Measurements from ENCODE around the gene CCDC13. TPM values are rescaled to one million over a fixed set of nuclear protein-coding genes. Genes with fewer than 3 reads are reported as not detected.

Gene CCDC13, protein sequence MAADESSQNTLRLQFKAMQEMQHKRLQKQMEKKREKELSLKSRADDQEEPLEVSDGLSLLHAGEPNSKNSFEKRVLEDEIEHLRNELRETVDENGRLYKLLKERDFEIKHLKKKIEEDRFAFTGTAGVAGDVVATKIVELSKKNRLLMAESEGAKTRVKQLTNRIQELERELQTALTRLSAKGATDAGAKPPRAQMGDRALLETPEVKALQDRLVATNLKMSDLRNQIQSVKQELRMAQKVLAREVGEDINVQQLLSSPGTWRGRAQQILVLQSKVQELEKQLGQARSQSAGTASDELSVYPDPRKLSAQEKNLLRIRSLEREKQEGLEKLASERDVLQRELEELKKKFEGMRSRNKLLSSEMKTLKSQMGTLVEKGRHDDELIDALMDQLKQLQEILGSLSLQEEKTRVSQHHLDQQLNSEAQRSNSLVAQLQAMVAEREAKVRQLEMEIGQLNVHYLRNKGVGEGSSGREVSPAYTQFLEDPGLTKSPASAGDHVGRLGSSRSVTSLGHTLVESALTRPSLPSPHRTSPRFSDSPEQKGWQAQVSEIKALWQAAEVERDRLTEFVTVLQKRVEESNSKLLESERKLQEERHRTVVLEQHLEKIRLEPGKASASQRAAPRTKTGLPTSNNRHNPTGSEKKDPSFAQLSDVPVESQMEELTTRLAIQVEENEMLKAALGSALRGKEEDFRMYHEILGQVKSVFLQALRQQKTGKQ
- 0.81 and 1.0 TPM in 2 replicates for polyA plus RNA-seq (2013)

DNA sequence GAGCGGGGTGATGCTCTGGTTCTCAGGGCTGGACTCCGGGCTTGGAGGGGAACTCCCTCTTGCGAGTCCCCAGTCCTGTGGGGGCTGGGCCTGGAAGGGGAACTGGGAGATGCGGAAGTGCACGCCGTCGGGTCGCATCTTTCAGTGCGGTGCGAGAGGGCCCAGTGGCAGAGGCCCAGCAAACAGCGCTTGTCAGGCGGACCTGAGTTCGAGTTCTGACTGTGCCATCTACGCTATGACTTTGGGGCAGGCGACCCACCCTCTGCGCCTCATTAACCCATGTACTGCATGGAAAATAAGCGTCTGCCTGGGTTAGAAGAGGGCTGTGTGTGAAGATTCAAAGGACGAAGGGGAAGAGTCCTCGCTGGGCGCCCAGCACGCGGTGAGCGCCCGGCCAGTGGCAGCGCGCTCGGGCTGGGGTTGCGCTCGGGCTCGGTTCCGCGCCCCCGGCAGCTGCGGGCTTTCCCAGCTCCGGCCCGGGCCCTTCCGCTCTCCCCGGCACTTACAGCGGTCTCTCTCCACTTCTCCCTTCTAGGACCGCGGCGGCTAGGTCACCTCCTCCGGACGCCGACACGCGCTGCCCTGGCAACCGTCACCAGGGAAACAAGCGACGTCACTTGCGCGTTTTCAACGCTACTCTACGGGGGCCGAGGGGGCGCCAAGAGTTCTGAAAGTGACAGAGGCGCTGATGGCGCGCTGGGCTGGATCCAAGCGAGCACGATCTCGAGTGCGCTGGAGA, at the start of gene CCDC13:
TSS of gene CCDC13 (minus strand) at position 584 of the 739 bp plus-strand sequence. CDS start 14,908 bp downstream, outside the sequence.
- Histone ChIP-seq H3K9ac (ENCODE audit: low read length) (no peak within 1 kb of the TSS), H3K9me3 (ENCODE audit: insufficient read depth, low read depth, low read length) (peaks cover 2% of the 10 kb centered on the region), H4K91ac (ENCODE audit: low read depth, low read length) (no peak within 1 kb of the TSS), H3K27ac (ENCODE audit: low read depth, low read length) (no peak within 1 kb of the TSS), H3K4me3 (ENCODE audit: low read depth, low read length) (peak within 1 kb of the TSS; percentile 61), H3K27me3 (ENCODE audit: insufficient read depth, low read length) (no peaks in the 10 kb centered on the region), H2AK5ac (ENCODE audit: low read length) (no peak within 1 kb of the TSS), H2BK120ac (ENCODE audit: insufficient read depth, low read length, poor library complexity) (no peak within 1 kb of the TSS), H3K4me1 (ENCODE audit: control insufficient read depth in 1 of 2, insufficient read depth in 2 of 2, low read length in 2 of 2) (peaks cover 3 to 4% of the 10 kb centered on the region in 2 experiments), H2BK12ac (ENCODE audit: low read length) (no peak within 1 kb of the TSS), H3K79me1 (ENCODE audit: low read length) (no peaks in the 10 kb centered on the region), H3K36me3 (ENCODE audit: control insufficient read depth in 1 of 2, insufficient read depth in 2 of 2, low read length in 2 of 2) (no peaks in the 10 kb centered on the region), H3K79me2 (ENCODE audit: control insufficient read depth, insufficient read depth, low read length, poor library complexity) (no peaks in the 10 kb centered on the region), H3K14ac (ENCODE audit: low read length) (no peak within 1 kb of the TSS), H3K4ac (ENCODE audit: low read depth, low read length) (no peak within 1 kb of the TSS), H3K18ac (ENCODE audit: low read length) (no peak within 1 kb of the TSS), H2BK5ac (ENCODE audit: low read depth, low read length, poor library complexity) (no peak within 1 kb of the TSS), H4K8ac (ENCODE audit: low read depth, low read length) (peak within 1 kb of the TSS; percentile 7), H3K4me2 (ENCODE audit: low read length) (peak within 1 kb of the TSS; percentile 79), H2AFZ (ENCODE audit: insufficient read depth, low read length, poor library complexity) (peak within 1 kb of the TSS; percentile 14), H4K12ac (ENCODE audit: low read depth, low read length) (no peak within 1 kb of the TSS), H3K23ac (ENCODE audit: low read length) (no peak within 1 kb of the TSS)
- peak; percentile 87 to 95 for DNase-seq
- no CpG with 5 or more reads among the region's 63 CpGs for WGBS (ENCODE audit: extremely low coverage, insufficient coverage, insufficient read length)

DNA sequence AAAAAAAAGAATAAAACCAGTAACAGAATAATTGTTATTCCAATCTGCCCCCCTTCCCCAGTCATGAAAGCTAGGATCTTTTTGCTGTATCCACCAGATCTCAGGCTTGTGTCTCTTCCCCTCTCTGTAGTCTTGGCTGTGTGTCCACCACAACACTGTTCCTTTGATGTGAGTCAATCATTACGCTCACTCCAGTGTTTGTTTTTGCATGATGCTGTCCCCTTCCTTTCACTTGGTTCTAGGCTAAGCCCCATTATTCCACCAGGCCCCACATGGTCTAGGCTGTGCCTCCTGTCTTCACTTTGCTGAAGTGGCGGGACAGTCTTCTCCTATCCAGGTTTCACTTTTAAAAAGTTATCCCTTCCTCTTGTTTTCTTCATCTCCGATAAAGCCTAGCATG, 49.8 kb upstream of the CCDC13 start:
- Histone ChIP-seq H4K91ac (ENCODE audit: low read depth, low read length) (peak overlapping the region; percentile 40), H3K14ac (ENCODE audit: low read length) (no peak overlapping the region), H2AFZ (ENCODE audit: insufficient read depth, low read length, poor library complexity) (no peak overlapping the region), H3K4ac (ENCODE audit: low read depth, low read length) (peak overlapping the region; percentile 49), H3K79me2 (ENCODE audit: control insufficient read depth, insufficient read depth, low read length, poor library complexity) (no peaks in the 10 kb centered on the region), H4K8ac (ENCODE audit: low read depth, low read length) (no peak overlapping the region), H3K4me1 (ENCODE audit: control insufficient read depth in 1 of 2, insufficient read depth in 2 of 2, low read length in 2 of 2) (peaks cover 3 to 7% of the 10 kb centered on the region in 2 experiments), H3K9ac (ENCODE audit: low read length) (no peak overlapping the region), H2BK120ac (ENCODE audit: insufficient read depth, low read length, poor library complexity) (no peak overlapping the region), H3K36me3 (ENCODE audit: control insufficient read depth in 1 of 2, insufficient read depth in 2 of 2, low read length in 2 of 2) (peaks cover 3 to 9% of the 10 kb centered on the region in 2 experiments), H3K4me3 (ENCODE audit: low read depth, low read length) (no peak overlapping the region), H2BK12ac (ENCODE audit: low read length) (peak overlapping the region; percentile 13), H3K9me3 (ENCODE audit: insufficient read depth, low read depth, low read length) (no peaks in the 10 kb centered on the region), H3K27ac (ENCODE audit: low read depth, low read length) (peak overlapping the region; percentile 45), H4K12ac (ENCODE audit: low read depth, low read length) (no peak overlapping the region), H2BK5ac (ENCODE audit: low read depth, low read length, poor library complexity) (peak overlapping the region; percentile 81), H3K4me2 (ENCODE audit: low read length) (no peak overlapping the region), H3K27me3 (ENCODE audit: insufficient read depth, low read length) (no peaks in the 10 kb centered on the region), H3K79me1 (ENCODE audit: low read length) (peaks cover 2% of the 10 kb centered on the region), H3K23ac (ENCODE audit: low read length) (no peak overlapping the region), H2AK5ac (ENCODE audit: low read length) (no peak overlapping the region), H3K18ac (ENCODE audit: low read length) (no peak overlapping the region)
- no peak for DNase-seq
- no CpG with 5 or more reads among the region's 3 CpGs for WGBS (ENCODE audit: extremely low coverage, insufficient coverage, insufficient read length)

DNA sequence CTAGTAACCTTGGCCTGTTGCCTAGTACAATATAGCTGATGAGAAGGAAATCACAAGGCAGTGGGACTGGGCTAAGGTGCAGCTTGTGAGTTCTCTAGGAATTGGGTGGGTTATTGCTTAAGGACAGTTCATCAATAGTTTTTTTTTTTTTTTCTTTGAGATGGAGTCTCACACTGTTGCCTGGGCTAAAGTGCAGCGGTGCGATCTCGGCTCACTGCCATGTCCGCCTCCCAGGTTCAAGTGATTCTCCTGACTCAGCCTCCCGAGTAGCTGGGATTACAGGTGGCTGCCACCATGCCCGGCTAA, 47.6 kb upstream of the CCDC13 start:
- Histone ChIP-seq H3K18ac (ENCODE audit: low read length) (no peak overlapping the region), H3K23ac (ENCODE audit: low read length) (no peak overlapping the region), H3K79me2 (ENCODE audit: control insufficient read depth, insufficient read depth, low read length, poor library complexity) (no peaks in the 10 kb centered on the region), H3K4me1 (ENCODE audit: control insufficient read depth in 1 of 2, insufficient read depth in 2 of 2, low read length in 2 of 2) (peaks cover 3 to 4% of the 10 kb centered on the region in 2 experiments), H3K4ac (ENCODE audit: low read depth, low read length) (no peak overlapping the region), H2AFZ (ENCODE audit: insufficient read depth, low read length, poor library complexity) (no peak overlapping the region), H3K4me2 (ENCODE audit: low read length) (no peak overlapping the region), H3K9ac (ENCODE audit: low read length) (no peak overlapping the region), H4K91ac (ENCODE audit: low read depth, low read length) (no peak overlapping the region), H3K79me1 (ENCODE audit: low read length) (peaks cover 2% of the 10 kb centered on the region), H2BK5ac (ENCODE audit: low read depth, low read length, poor library complexity) (no peak overlapping the region), H2BK120ac (ENCODE audit: insufficient read depth, low read length, poor library complexity) (no peak overlapping the region), H3K14ac (ENCODE audit: low read length) (no peak overlapping the region), H3K9me3 (ENCODE audit: insufficient read depth, low read depth, low read length) (no peaks in the 10 kb centered on the region), H2AK5ac (ENCODE audit: low read length) (no peak overlapping the region), H3K36me3 (ENCODE audit: control insufficient read depth in 1 of 2, insufficient read depth in 2 of 2, low read length in 2 of 2) (peaks cover 3 to 9% of the 10 kb centered on the region in 2 experiments), H3K4me3 (ENCODE audit: low read depth, low read length) (no peak overlapping the region), H4K12ac (ENCODE audit: low read depth, low read length) (no peak overlapping the region), H3K27ac (ENCODE audit: low read depth, low read length) (no peak overlapping the region), H4K8ac (ENCODE audit: low read depth, low read length) (no peak overlapping the region), H2BK12ac (ENCODE audit: low read length) (no peak overlapping the region), H3K27me3 (ENCODE audit: insufficient read depth, low read length) (no peaks in the 10 kb centered on the region)
- WGBS (ENCODE audit: extremely low coverage, insufficient coverage, insufficient read length), result no CpG with 5 or more reads among the region's 6 CpGs
- DNase-seq, result no peak

DNA sequence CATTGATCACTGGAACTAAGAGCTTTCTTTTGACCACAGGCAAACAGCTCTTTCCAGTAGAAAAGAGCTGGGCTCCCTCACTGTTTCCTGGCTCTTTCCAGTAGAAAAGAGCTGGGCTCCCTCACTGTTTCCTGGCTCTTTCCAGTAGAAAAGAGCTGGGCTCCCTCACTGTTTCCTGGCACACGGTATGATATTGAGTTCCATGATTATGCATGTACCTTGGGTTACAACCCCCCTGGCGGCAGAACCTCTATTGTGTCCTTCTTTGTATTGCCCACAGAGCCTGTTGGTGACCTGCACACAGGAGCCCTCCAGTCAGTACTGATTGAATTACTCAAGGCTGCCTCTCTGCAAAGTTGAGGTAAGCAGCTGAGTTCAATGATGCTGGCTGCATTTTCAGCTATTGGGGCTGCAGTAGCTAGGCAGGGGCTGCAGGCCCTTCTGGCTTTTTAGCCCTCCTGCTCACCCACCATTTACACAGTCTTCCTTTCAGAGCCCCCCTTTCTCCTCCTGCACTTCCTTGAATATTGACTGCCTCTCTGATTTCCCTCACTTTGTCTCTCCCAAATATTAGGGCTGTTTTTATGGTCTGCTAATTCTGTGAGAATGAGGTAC, 46.4 kb upstream of the CCDC13 start:
- no peak for DNase-seq
- Histone ChIP-seq H4K12ac (ENCODE audit: low read depth, low read length) (no peak overlapping the region), H3K14ac (ENCODE audit: low read length) (no peak overlapping the region), H2AFZ (ENCODE audit: insufficient read depth, low read length, poor library complexity) (no peak overlapping the region), H3K9ac (ENCODE audit: low read length) (no peak overlapping the region), H3K27ac (ENCODE audit: low read depth, low read length) (no peak overlapping the region), H3K4me1 (ENCODE audit: control insufficient read depth in 1 of 2, insufficient read depth in 2 of 2, low read length in 2 of 2) (peaks cover 3 to 9% of the 10 kb centered on the region in 2 experiments), H2BK120ac (ENCODE audit: insufficient read depth, low read length, poor library complexity) (no peak overlapping the region), H3K27me3 (ENCODE audit: insufficient read depth, low read length) (no peaks in the 10 kb centered on the region), H2BK12ac (ENCODE audit: low read length) (peak overlapping the region; percentile 72), H2BK5ac (ENCODE audit: low read depth, low read length, poor library complexity) (no peak overlapping the region), H4K91ac (ENCODE audit: low read depth, low read length) (no peak overlapping the region), H4K8ac (ENCODE audit: low read depth, low read length) (no peak overlapping the region), H3K18ac (ENCODE audit: low read length) (no peak overlapping the region), H3K23ac (ENCODE audit: low read length) (no peak overlapping the region), H2AK5ac (ENCODE audit: low read length) (no peak overlapping the region), H3K4me3 (ENCODE audit: low read depth, low read length) (no peak overlapping the region), H3K36me3 (ENCODE audit: control insufficient read depth in 1 of 2, insufficient read depth in 2 of 2, low read length in 2 of 2) (peaks cover 3 to 9% of the 10 kb centered on the region in 2 experiments), H3K79me2 (ENCODE audit: control insufficient read depth, insufficient read depth, low read length, poor library complexity) (no peaks in the 10 kb centered on the region), H3K4ac (ENCODE audit: low read depth, low read length) (peak overlapping the region; percentile 6), H3K4me2 (ENCODE audit: low read length) (no peak overlapping the region), H3K9me3 (ENCODE audit: insufficient read depth, low read depth, low read length) (no peaks in the 10 kb centered on the region), H3K79me1 (ENCODE audit: low read length) (peaks cover 2% of the 10 kb centered on the region)
- WGBS (ENCODE audit: extremely low coverage, insufficient coverage, insufficient read length), result no CpG with 5 or more reads among the region's 2 CpGs
